Measurements from ENCODE around the gene RTN4RL1. TPM values are rescaled to one million over a fixed set of nuclear protein-coding genes. Genes with fewer than 3 reads are reported as not detected.

RTN4RL1 gene
- total RNA-seq, 1 experiment from 2014 or later, result 0.80 TPM

- no peak for ATAC-seq
- in situ Hi-C loops (cut with HindIII; ENCODE audit: low pct_unique_long_range_greater_than_20kb, low sequenced_read_pairs), result no loop called here
- intact Hi-C loops (cut with micrococcal nuclease; ENCODE audit: unreplicated experiment), result no loop called here
- H3K4me3 ChIP-seq (ENCODE audit: low read depth in 2 of 2, low read length in 2 of 2), result no peak overlapping the region
- DNase-seq (ENCODE audit: low read depth, low spot score), result no peak
- BruUV-seq (replicated peaks), result no TSS peak
- TF ChIP-seq TCF7L2 (IDR thresholded peaks at IDR 0.05; ENCODE audit: low read depth, low read length), result no peak
- no peak for TF ChIP-seq POLR2AphosphoS5 (IDR thresholded peaks at IDR 0.05; ENCODE audit: low read depth, low read length)
- TF ChIP-seq SIN3A (IDR thresholded peaks at IDR 0.05; ENCODE audit: borderline replicate concordance, insufficient read depth, low read depth, low read length), result no peak
- no peaks in the 10 kb centered on the region for H3K9me3 ChIP-seq (ENCODE audit: control insufficient read depth, insufficient read depth, low read depth, low read length)
- H3K27ac ChIP-seq (ENCODE audit: low read length), result no peak overlapping the region
- no peaks in the 10 kb centered on the region; the same call in 1 of the 2 replicates for H3K36me3 ChIP-seq (ENCODE audit: control insufficient read depth, insufficient read depth, low read length)
- POLR2A ChIA-PET, result no interaction called here
- CTCF ChIA-PET, result interaction anchor here (0.6 kb wide), 1 partner anchor 60 kb away, joined by 3 read pairs; no protein-coding TSS in a partner anchor
- no peaks in the 10 kb centered on the region for H3K4me1 ChIP-seq (ENCODE audit: control insufficient read depth, insufficient read depth, low read length)
- H3K27me3 ChIP-seq (ENCODE audit: control insufficient read depth, insufficient read depth, low read length), result no peaks in the 10 kb centered on the region
Observed at GRCh38 chr17:2070241-2071023, 45.3 kb upstream of the RTN4RL1 start.

- H3K27ac ChIP-seq (ENCODE audit: low read length), result no peak overlapping the region
- intact Hi-C loops (cut with micrococcal nuclease; ENCODE audit: unreplicated experiment), result no loop called here
Observed at GRCh38 chr17:2068519-2069051, 43.5 kb upstream of the RTN4RL1 start.

More at GRCh38 chr17:2068519-2069051, 43.5 kb upstream of the RTN4RL1 start:
- in situ Hi-C loops (cut with HindIII; ENCODE audit: low pct_unique_long_range_greater_than_20kb, low sequenced_read_pairs), result no loop called here
- TF ChIP-seq SIN3A (IDR thresholded peaks at IDR 0.05; ENCODE audit: borderline replicate concordance, insufficient read depth, low read depth, low read length), result no peak
- no peak for TF ChIP-seq POLR2AphosphoS5 (IDR thresholded peaks at IDR 0.05; ENCODE audit: low read depth, low read length)
- no peak for TF ChIP-seq REST (IDR thresholded peaks at IDR 0.05; ENCODE audit: insufficient read depth in 1 of 2, low read depth in 2 of 2, low read length in 1 of 2)
- no peak for TF ChIP-seq TCF7L2 (IDR thresholded peaks at IDR 0.05; ENCODE audit: low read depth, low read length)
- TF ChIP-seq CTCF (IDR thresholded peaks at IDR 0.05), result no peak
- Histone ChIP-seq H3K4me1 (ENCODE audit: control insufficient read depth, insufficient read depth, low read length) (no peaks in the 10 kb centered on the region), H3K4me3 (ENCODE audit: low read depth in 2 of 2, low read length in 2 of 2) (no peak overlapping the region), H3K9me3 (ENCODE audit: control insufficient read depth, insufficient read depth, low read depth, low read length) (no peaks in the 10 kb centered on the region), H3K36me3 (ENCODE audit: control insufficient read depth, insufficient read depth, low read length) (no peaks in the 10 kb centered on the region; the same call in 1 of the 2 replicates), H3K27me3 (ENCODE audit: control insufficient read depth, insufficient read depth, low read length) (no peaks in the 10 kb centered on the region)
- ChIA-PET CTCF (interaction anchor here (0.6 kb wide), 1 partner anchor 23 kb away, joined by 5 read pairs; no protein-coding TSS in a partner anchor), POLR2A (no interaction called here)
- DNase-seq (ENCODE audit: low read depth, low spot score) (no peak), ATAC-seq (no peak)
- BruUV-seq (replicated peaks), result no TSS peak

Measured in Panc1 (cell line).